Skeletal muscle cell (primary cell): Measurements from ENCODE around the gene NOP53.
"Not testable (repeated sequence)": the region's sequence is repeated elsewhere in the genome, so short reads cannot be mapped to it uniquely, and the experiment has no call there.

Source experiments
- DNase-seq: peaks from one replicate; pipeline ENCODE4 v3.0.0-alpha.2; 2010; ENCODE audit warnings: low read depth
- H3K4me3 ChIP-seq: 2 replicates; pipeline ENCODE4 v1.5.1; 2011; ENCODE audit warnings: low read depth, mild to moderate bottlenecking, control low read depth, low read length, moderate library complexity

Gene NOP53

DNA sequence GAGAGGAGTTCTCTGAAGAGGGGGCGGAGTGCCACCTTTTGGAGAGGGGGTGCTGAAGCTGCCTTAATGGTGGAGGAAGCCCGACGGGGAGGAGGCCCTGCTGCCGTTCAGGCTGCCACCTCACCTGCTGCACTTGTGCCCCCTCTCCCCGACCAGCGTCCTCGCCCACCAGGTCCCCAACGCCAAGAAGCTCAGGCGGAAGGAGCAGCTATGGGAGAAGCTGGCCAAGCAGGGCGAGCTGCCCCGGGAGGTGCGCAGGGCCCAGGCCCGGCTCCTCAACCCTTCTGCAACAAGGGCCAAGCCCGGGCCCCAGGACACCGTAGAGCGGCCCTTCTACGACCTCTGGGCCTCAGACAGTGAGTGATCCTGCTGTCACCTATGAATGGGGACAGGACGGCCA, 5.4 kb downstream of the NOP53 start:
- H3K4me3 ChIP-seq = no peak overlapping the region
- DNase-seq = no peak

DNA sequence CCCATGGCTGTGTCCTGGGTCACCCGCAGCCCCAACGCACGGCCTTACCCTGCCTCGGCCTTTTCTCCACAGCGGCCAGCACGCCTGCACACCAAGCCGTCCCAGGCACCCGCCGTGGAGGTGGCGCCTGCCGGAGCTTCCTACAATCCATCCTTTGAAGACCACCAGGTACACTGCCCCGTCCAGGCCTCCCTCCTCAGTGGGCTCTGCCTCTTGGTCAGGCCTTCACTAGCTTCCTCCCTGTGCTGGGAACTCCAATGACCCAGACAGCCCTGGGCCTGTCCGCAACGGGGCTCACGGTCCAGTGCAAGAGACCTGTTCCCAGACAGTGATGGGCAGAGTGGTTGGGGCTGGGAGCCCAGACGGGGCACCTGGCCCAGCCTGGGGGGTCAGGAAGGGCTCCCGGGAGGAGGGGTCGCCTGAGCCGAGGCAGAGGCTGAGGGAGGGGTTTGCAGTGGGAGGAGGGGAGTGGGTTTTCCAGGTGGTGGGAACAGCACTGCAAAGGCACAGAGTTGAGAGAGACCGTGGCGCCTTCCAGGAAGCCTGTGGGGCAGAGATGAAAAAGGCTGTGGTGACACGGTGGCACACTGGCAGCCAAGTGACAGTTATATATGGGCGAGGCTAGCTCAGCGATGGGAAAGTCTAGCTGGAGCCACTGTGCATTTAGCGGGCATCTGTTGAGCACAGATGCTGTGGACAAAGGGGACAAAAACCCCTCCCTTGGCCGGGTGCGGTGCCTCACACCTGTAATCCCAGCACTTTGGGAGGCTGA, 7.3 kb downstream of the NOP53 start:
- no peak overlapping the region for H3K4me3 ChIP-seq
- no peak for DNase-seq

DNA sequence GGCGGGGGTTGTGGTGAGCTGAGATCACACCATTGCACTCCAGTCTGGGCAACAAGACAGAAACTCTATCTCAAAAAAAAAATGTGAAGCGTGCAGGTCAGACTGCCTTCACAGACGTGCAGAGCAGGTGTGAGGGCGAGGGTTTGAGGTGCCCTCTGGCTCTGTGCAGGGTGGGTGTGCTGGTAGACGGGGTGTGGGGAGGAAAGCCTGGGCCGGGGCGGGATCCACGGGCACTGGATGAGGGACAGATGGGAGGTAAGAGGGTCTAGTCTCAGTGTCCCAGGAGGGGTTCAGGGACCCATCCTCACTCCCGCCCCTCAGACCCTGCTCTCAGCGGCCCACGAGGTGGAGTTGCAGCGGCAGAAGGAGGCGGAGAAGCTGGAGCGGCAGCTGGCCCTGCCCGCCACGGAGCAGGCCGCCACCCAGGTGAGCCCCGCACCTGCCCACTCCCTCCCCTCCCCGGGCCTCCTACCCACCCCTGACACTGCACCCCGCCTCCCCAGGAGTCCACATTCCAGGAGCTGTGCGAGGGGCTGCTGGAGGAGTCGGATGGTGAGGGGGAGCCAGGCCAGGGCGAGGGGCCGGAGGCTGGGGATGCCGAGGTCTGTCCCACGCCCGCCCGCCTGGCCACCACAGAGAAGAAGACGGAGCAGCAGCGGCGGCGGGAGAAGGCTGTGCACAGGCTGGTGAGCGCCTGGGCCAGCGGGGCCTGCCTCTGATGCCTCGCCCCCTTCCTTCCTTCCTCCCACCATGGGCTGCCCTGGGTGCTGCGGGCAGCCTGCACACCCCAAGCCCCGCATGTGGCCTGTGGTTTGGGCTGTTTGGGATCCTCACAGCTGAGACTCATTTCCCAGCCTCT, 9.1 kb downstream of the NOP53 start:
- no peak for DNase-seq
- no peak overlapping the region for H3K4me3 ChIP-seq

DNA sequence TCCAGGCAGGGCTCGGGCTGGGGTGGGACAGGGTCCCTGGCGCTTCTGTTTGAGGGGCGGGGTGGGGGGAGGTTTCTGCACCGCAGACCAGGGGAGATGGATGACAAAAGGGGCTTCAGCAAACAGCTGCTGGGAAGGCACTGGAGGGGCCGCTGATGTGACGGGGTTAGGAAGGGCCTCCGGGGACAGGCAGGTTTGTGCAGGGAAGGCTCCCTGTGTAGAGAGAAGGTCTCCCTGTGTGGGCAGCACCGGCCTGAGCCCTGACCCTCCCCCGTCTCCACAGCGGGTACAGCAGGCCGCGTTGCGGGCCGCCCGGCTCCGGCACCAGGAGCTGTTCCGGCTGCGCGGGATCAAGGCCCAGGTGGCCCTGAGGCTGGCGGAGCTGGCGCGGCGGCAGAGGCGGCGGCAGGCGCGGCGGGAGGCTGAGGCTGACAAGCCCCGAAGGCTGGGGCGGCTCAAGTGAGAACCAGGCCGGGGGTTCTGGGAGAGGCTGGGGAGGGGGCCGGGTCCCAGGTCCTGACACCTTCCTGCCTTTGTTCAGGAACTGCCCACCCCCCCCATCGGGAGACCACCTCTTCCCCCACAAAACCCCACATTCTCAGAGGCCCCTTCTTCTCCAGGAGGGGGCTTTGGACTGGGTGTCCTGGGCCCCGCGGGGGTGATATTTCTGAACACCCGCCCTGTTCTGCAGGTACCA, 9.9 kb downstream of the NOP53 start:
- DNase-seq = no peak
- H3K4me3 ChIP-seq = no peak overlapping the region

DNA sequence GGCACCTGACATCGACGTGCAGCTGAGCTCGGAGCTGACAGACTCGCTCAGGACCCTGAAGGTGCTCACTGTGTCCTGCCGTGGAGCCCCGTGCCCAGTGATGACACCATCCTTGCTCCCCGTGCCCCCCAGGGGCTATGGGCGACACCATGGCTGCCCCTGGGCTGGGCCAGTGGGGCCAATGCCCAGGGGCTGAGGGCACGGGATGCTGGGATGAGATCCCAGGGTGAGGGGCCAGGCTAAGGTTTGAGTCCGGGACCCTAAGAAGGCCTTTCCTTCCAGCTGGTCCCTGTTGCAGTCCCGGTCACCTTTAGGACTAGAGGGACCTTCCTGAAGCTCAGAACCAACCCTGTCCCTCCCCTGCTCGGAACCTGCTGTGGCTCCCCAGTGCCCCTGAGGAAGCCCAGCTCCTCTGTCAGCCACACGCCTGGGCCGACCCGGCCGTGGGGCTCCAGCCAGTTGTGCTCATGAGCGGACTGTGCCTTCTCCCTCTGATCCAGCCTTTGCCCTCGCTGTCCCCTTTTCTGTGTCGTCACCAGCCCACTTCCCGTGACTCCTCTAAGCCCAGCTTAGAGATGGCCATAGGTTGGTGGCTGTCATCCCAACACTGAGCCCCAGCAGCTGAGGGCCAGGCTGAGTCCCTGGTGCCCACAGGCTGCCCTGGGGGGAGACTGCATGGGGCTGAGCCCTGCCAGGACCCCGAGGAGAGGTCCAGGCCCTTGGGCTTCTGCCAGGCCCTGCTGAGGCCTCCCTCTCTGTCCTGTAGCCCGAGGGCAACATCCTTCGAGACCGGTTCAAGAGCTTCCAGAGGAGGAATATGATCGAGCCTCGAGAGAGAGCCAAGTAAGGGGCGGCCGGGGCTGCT, 10.6 kb downstream of the NOP53 start:
- no peak overlapping the region for H3K4me3 ChIP-seq
- no peak for DNase-seq

DNA sequence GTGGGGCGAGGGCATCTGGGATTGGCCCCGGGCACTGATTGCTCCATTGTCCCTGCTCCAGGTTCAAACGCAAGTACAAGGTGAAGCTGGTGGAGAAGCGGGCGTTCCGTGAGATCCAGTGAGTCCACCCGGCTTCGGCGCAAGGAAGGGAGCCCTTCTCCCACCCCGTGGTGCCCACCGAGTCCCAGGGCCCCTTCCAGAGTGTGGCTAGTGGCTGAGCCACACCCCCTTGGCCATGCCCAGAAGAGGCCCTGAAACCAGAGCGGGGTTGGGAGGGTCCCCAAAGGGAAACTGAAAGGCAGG, 11.2 kb downstream of the NOP53 start:
- DNase-seq = no peak
- no peak overlapping the region for H3K4me3 ChIP-seq

DNA sequence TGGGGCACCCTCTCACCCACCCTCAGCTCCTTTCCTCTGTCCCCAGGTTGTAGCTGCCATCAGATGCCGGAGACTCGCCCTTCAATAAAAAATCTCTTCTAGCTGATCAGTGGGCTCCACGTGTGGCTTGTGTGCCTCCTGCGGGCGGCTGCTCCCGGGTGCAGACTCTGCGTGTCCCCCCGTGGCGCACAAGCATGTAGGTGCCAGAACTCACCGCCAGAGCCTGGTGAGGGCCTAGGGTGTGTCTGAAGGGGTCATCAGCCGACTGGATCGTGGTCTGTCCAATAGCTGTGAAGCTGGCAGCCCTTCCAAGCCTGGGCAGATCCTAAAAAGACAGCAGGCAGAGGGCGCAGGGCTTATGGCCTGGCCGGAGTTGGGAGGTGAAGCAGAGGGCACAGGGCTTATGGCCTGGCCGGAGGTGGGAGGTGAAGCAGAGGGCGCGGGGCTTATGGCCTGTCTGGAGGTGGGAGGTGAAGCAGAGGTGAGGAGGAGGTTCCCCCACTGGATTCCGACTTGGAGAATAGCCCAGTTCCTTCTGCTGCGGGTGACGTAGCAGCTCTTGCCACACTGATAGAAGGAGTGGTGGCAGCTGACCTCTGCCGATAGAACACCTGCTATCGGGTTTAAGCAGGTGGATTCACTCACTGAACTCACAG, 11.7 kb downstream of the NOP53 start:
- H3K4me3 ChIP-seq = no peak overlapping the region
- no peak for DNase-seq

DNA sequence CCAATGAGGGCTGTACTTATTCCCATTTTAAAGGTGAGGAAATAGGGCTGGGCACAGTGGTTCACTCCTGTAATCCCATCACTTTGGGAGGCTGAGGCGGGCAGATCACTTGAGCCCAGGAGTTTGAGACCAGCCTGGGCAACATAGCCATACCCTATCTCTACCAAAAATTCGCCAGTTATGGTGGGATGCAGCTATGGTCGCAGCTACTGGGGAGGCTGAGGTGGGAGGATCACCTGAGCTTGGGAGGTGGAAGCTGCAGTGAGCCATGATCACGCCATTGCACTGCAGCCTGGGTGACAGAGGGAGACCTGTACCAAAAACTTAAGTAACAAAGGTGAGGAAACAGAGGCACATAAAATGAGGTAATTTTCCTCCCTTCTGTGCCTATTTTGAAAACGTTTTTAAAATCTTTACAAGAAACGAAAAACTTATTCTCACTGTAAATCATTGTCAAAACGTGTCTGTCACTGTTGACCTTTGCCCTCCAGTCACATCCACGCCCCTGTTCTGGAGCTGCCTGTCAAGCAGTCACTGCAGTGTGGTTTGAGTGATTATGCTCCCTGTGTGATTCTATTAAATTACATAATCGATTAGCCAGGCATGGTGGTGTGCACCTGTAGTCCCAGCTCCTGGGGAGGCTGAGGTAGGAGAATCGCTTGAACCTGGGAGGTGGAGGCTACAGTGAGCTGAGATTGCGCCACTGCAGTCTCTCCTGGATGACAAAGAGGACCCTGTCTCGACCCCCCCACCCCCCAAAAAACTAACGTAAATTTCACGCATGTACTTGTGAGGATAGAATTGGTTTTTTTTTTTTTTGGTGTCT, 12.5 kb downstream of the NOP53 start:
- no peak for DNase-seq
- H3K4me3 ChIP-seq = no peak overlapping the region

DNA sequence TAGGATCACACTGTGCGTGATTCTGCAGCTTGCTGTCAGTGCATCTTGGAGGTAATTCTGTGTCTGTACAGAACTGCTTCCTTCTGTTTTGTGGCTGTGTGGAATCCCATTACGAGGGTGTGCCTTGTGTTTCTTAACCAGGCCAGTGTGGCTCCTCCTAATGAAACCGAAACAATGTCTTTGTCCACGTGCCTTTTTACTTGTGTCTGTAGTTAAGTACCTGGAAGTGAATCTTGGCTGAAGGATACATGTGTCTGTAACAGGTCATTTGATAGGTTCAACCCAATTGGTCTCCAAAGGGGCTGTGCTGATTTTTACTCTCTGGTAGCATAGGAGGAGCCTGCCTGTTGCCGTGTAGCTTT, 13.1 kb downstream of the NOP53 start:
- DNase-seq = no peak
- no peak overlapping the region for H3K4me3 ChIP-seq

DNA sequence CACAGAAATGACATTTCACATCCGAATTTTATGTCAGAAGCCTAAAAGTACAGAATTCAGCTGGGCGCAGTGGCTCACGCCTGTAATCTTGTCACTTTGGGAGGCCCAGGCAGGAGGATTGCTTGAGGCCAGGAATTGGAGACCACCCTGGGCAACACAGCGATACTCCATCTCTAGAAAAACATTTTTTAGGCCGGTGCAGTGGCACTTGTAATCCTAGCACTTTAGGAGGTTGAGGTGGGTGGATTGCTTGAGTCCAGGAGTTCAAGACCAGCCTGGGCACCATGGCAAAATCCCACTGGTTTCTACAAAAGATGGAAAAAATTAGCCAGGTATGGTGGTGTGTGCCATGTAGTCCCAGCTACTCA, 15.3 kb downstream of the NOP53 start:
- no peak overlapping the region for H3K4me3 ChIP-seq
- DNase-seq = no peak

DNA sequence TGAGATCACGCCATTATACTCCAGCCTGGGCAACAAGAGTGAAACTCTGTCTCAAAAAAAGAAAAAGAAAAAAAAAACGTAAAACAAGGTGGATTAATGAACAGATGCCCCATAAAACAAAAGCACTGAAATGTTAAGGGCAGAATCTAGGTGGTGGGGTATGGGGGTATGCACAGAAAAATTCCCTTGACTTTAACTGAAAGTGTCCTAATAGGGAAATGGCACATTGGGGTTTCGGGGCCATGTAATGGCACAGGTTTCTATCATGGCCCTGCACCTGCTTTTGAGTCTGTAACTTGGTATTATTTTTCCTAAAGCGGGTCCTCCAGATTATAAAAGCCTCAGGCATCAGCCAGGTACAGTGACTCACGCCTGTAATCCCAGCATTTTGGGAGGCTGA, 16.2 kb downstream of the NOP53 start:
- no peak overlapping the region for H3K4me3 ChIP-seq

DNA sequence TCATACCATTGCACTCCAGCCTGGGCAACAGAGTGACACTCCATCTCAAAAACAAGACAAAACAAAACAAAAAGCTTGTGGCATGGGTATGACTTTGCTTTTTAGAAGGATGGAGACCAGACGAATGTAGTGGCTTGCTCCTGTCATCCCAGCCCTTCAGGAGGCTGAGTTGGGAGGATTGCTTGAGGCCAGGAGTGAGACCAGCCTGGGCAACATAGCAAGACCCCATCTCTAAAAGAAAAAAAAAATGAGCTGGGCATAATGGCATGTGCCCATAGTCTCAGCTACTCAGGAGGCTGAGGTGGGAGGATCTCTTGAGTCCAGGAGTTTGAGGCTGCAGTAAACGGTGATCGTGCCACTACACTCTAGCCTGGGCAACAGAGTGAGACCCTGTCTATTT, 16.8 kb downstream of the NOP53 start:
- no peak overlapping the region for H3K4me3 ChIP-seq
- DNase-seq = no peak

More for the DNA sequence above, 16.2 kb downstream of the NOP53 start:
- DNase-seq = no peak

DNA sequence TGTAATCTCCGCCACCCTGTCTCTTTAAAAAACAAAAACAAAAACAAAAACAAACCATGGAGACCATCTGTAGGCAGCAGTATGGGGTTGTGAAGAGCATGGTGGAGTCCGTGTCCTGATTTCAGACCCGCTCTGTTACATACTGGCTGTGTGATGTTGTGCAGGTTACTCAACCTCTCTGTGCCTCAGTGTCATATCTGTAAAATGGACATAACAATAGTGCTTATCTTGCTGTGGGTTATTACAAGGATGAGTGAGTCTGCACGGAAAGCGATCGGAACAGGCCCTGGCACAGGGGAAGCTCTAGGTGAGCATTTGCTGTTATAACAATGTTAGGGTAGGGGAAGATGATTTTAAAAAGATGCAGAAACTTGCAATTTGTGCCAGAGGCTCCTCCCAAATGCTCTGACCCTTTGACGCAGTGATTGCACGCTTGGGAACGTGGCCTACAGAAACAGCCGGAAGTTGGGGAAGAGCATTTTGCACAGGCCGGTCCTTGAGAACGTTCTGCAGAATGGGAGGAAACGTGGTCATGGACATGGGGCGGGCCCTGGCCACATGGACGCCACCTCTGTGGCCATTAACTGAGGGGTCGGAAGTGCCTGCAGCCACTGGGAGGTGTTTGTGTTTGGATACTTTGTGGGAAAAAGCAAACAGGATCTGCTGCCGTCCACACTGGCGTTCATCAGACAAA, 17.4 kb downstream of the NOP53 start:
- H3K4me3 ChIP-seq = no peak overlapping the region
- no peak for DNase-seq

DNA sequence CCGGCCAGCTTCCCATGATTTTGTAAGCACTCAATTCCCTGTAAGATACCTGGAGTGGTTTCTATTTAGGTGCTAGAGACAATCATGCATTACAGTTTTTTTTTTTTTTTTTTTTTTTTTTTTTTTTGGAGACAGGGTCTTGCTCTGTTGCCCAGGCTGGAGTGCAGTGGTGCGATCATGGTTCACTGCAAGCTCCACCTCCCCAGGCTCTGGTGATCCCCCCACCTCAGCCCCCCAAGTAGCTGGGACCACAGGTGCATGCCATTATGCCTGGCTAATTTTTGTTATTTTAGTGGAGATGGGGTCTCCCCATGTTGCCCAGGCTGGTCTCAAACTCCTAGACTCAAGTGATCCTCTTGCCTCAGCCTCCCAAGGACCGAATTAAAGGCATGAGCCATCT, 19.4 kb downstream of the NOP53 start:
- H3K4me3 ChIP-seq, DNase-seq: not testable (repeated sequence)

DNA sequence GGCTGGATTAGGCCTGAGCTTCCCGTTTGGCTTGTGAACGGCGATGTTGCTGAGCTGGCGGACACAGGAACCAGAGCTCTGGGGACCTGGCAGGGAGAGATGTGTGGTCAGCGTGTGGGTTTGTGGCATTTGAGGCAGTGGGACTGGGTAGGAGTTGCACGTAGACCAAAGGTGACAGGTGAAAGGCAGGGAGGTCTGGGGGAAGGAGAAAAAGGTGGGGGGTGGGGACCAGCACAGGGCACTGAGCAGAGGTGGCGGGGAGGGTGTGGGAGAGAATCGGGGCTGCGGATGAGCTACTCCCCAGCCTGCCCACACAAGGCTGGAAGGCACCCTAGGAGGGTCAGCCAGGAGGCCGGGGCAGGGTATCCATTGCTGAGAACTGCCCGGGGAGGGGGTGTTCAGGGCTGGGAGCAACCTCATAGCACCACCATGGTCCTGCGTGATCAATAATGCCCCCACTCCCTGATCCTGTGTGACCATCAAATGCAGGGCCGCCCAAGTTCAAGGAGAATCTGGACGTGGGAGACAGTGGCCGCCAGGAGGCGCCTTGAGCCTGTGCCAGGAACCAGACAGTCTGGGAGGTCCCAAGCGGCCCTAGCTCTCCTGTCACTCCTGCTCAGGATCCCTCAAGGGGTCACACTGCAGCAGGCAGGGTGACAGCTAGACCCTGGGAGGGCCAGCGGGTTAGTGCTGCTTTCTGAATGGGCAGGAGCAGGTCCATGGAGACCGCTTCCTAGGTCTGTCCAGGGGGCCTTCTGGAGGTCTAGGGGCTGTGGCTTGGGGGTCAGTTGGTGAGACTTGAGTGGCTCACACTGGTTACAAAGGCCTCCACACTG, 20.4 kb downstream of the NOP53 start:
- no peak overlapping the region for H3K4me3 ChIP-seq
- no peak for DNase-seq

DNA sequence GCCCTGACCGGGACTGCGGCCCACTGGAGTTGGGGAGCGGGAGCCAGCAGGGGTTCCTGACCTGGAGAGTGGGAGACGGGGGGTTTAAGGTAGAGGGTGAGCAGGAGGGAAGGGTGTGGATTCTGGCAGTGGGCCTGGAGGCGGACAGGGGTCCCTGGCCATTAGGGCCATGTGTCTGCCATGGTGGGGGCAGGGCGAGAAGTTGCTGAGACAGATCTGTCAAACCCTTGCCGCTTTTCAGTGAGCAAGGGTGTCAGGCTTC, 20.9 kb downstream of the NOP53 start:
- no peak for DNase-seq
- no peak overlapping the region for H3K4me3 ChIP-seq

DNA sequence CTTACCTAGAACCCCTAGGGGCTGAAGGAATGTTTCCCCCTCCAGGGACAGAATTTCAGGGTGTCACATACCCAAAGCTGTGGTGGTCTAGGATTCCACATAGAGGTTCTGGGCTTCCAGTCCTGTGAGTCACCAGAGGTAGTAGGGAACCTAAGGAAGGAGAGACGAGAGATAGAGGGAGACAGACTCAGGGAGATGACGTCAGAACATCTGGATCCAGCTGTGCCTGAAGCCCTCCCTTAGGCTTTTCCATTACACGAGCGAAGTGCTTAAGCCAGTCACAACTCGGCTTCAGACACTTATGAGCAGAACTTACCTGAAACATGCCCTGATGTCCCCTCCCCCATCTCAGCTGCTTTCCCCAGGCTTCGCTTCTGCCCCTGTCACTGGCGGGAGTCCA, 21.3 kb downstream of the NOP53 start:
- no peak overlapping the region for H3K4me3 ChIP-seq
- DNase-seq = no peak
